Measurements from ENCODE around the gene FRMD4A. TPM values are rescaled to one million over a fixed set of nuclear protein-coding genes. Genes with fewer than 3 reads are reported as not detected.

The FRMD4A gene
- total RNA-seq, 2 donors from 2014 or later, result 8.6 to 10.2 TPM

GRCh38 chr10:14253079-14253478, 77.6 kb downstream of the FRMD4A start:
- H3K9me3 ChIP-seq, result no peaks in the 10 kb centered on the region
- no peak overlapping the region for H3K4me3 ChIP-seq
- H3K9ac ChIP-seq (ENCODE audit: low read depth in 2 of 2, low read length in 2 of 2), result no peak overlapping the region
- H3K4me1 ChIP-seq, result no peaks in the 10 kb centered on the region
- H3K27ac ChIP-seq, result no peak overlapping the region
- intact Hi-C loops (cut with DNase I), result no loop called here
- TF ChIP-seq, protein P1, sequence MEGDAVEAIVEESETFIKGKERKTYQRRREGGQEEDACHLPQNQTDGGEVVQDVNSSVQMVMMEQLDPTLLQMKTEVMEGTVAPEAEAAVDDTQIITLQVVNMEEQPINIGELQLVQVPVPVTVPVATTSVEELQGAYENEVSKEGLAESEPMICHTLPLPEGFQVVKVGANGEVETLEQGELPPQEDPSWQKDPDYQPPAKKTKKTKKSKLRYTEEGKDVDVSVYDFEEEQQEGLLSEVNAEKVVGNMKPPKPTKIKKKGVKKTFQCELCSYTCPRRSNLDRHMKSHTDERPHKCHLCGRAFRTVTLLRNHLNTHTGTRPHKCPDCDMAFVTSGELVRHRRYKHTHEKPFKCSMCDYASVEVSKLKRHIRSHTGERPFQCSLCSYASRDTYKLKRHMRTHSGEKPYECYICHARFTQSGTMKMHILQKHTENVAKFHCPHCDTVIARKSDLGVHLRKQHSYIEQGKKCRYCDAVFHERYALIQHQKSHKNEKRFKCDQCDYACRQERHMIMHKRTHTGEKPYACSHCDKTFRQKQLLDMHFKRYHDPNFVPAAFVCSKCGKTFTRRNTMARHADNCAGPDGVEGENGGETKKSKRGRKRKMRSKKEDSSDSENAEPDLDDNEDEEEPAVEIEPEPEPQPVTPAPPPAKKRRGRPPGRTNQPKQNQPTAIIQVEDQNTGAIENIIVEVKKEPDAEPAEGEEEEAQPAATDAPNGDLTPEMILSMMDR (IDR thresholded peaks at IDR 0.05), result no peak
- no peaks in the 10 kb centered on the region for H3K27me3 ChIP-seq
- no peaks in the 10 kb centered on the region for H3K36me3 ChIP-seq
- DNase-seq, result no peak

DNA sequence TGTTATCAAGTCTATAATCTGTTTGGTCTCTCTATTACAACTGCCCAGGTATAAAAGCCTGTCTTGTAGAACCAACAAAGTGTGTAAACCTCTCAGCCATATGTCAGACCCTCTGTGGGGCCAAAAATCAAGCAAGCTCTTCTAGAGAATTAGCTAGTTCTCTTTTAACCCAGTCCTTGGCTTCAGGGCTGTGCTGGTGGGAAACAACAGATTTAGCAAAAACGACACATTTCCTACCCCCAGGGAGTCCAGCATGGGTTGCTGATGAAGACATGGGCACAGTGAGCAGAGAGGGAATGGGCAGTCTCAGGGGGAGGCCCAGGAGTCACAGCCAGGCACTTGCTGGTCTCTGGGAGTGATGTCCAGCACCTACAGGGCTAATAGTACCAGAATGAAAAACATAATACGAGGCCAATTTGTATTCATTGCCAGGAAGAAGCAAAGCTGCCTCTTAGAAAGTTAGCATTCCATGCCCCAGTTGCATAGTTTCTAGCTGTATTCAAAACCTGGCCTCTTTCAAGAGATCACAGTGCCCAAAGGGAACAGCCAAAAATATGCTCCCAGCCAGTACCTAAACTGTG, 80.1 kb downstream of the FRMD4A start:
- no peak overlapping the region for H3K27ac ChIP-seq
- intact Hi-C loops (cut with DNase I), result no loop called here
- no peaks in the 10 kb centered on the region for H3K9me3 ChIP-seq
- H3K36me3 ChIP-seq, result no peaks in the 10 kb centered on the region
- no peak overlapping the region for H3K4me3 ChIP-seq
- no peaks in the 10 kb centered on the region for H3K4me1 ChIP-seq
- H3K9ac ChIP-seq (ENCODE audit: low read depth in 2 of 2, low read length in 2 of 2), result no peak overlapping the region
- TF ChIP-seq, protein P1 (IDR thresholded peaks at IDR 0.05), result no peak
- DNase-seq, result no peak
- H3K27me3 ChIP-seq, result no peaks in the 10 kb centered on the region

GRCh38 chr10:14247377-14248116, 83.2 kb downstream of the FRMD4A start:
- Histone ChIP-seq H3K9me3 (no peaks in the 10 kb centered on the region), H3K36me3 (no peaks in the 10 kb centered on the region), H3K4me3 (no peak overlapping the region), H3K9ac (ENCODE audit: low read depth in 2 of 2, low read length in 2 of 2) (no peak overlapping the region), H3K27ac (no peak overlapping the region), H3K27me3 (no peaks in the 10 kb centered on the region), H3K4me1 (no peaks in the 10 kb centered on the region)
- no peak for DNase-seq
- TF ChIP-seq, protein P1 (IDR thresholded peaks at IDR 0.05), result no peak
- intact Hi-C loops (cut with DNase I), result no loop called here

DNA sequence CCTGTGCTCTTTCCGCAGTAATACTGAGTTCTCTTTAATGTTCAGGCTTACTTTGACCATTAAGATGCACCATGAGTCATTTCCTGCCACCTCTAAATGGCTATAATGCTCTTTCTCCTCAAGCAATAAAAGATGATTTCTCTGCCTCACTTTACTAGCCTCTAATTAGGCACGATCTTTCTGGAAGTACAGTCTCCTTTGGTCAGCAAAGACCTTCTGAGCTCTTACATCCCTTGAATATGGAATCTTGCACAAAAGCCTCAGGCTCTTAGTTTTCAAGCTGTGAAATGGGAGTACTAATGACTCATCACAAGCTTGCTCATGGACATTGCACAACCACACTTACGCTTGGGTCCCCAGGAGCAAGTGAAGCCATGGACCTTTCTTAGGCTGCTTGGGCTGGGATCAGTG, 85.9 kb downstream of the FRMD4A start:
- H3K27ac ChIP-seq, result no peak overlapping the region
- H3K27me3 ChIP-seq, result no peaks in the 10 kb centered on the region
- H3K36me3 ChIP-seq, result no peaks in the 10 kb centered on the region
- intact Hi-C loops (cut with DNase I), result no loop called here
- H3K9ac ChIP-seq (ENCODE audit: low read depth in 2 of 2, low read length in 2 of 2), result no peak overlapping the region
- H3K4me1 ChIP-seq, result no peaks in the 10 kb centered on the region
- TF ChIP-seq, protein P1 (IDR thresholded peaks at IDR 0.05), result no peak
- no peaks in the 10 kb centered on the region for H3K9me3 ChIP-seq
- no peak overlapping the region for H3K4me3 ChIP-seq
- DNase-seq, result no peak

DNA sequence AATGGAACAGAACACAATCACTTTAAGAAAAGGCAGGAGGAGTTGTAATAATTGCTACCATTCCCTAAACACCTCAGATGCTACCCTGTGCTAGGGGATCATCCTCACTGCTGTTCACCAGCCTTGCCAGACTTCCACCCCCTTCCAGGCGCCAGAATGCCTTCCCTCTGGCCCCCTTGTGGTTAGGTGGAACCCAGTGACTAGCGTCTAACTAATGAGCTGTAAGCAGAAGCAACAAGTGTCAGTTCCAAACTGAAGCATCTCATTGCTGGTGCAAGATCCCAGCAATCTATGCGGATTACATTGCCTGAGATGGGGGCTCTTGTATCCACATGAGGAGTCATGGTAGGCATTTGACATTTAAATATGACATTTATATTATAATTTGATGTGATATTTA, 86.6 kb downstream of the FRMD4A start:
- Histone ChIP-seq H3K9ac (ENCODE audit: low read depth in 2 of 2, low read length in 2 of 2) (no peak overlapping the region), H3K9me3 (no peaks in the 10 kb centered on the region), H3K27ac (no peak overlapping the region), H3K36me3 (no peaks in the 10 kb centered on the region), H3K4me3 (no peak overlapping the region), H3K27me3 (no peaks in the 10 kb centered on the region), H3K4me1 (no peaks in the 10 kb centered on the region)
- intact Hi-C loops (cut with DNase I), result no loop called here
- TF ChIP-seq, protein P1 (IDR thresholded peaks at IDR 0.05), result no peak
- no peak for DNase-seq
